ENCODE results near the gene SGMS1.
"Not testable (repeated sequence)": the region's sequence is repeated elsewhere in the genome, so short reads cannot be mapped to it uniquely, and the experiment has no call there.

Gene SGMS1

GRCh38 chr10:50390302-50390701 lies 233.5 kb downstream of the SGMS1 start:
- no peak for DNase-seq

DNA sequence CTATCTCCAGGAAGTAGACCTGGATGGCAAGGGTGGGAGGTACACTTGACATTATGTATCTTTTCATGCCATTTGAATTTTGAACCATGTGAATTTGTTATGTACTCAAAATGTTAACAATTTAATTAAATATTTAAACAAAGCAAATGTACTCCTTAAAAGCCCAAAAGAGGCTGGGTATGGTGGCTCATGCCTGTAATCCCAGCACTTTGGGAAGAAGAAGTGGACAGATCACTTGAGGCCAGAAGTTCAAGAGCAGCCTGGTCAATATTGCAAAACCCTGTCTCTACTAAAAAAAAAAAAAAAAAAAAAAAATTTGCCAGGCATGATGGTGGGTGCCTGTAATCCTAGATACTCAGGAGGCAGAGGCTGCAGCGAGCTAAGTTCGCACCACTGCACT lies 235.6 kb downstream of the SGMS1 start:
- no peak for DNase-seq

DNA sequence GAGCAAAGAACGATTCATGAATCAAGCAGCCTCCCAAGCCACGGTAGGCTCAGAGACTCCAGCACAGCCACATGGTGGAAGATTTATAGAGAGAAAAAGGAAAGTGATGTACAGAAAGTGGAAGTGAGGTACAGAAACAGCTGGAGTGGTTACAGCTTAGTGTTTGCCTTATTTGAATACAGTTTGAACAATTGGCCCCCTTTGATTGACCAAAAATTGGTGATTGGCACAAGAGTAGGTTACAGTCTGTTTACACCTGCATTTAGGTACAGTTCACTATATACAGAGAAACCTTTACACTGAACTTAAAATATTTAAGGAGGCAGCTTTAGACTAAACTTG lies 236.1 kb downstream of the SGMS1 start:
- no peak for DNase-seq

DNA sequence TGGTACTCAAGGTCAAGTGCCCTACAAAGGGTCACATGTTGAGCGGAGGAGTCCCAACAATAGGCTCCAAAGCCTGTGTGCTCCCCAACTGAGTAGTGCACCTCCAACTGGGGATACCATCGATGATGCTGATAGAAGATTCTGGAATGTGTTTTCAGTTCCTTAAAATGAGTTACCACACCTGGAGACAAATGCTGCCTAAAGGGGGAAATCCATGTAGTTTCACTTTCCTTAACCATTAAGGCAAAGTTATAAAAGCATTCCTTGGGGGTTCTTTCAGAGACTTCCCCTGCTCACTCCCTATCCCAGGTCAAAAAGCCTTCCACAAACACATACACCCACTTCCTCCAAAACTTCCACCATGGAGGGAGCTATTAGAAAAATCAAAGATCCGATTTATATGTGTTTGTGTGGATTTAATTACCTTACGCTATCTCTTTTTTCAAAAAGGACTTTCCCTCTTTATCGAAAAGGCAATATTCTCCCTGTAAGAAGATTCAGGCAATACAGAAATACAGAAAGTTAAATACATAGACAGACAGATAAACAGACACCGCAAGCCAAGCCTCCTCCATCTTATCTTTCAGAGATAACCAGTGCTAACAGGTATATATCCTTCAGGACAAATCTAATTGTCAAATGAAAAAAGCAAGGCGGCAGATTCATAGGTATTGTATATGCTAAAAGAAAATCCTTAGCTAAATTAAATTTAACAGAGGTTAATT lies 236.6 kb downstream of the SGMS1 start:
- DNase-seq: no peak

DNA sequence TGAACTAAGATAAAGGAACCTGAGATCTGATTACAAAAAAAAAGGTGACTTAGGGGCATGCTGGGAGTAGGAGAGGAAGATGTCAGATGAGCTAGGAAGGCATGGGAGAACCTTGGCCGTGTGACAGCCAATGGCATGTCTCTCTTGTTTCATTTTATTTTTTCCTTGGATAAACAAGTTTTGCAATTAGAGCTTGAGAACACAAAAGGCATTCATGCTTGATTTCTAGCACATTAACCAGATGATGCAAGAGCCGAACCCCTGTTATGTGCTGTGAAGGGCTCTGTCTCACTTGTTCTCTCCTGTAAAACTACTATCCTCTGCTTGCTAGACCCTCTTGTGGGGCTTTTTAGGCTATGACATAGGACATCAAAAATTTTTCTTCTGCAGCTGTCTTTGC lies 238.1 kb downstream of the SGMS1 start:
- DNase-seq: no peak

GRCh38 chr10:50384898-50385297 lies 238.9 kb downstream of the SGMS1 start:
- DNase-seq: no peak

- no peak for DNase-seq
Measured at GRCh38 chr10:50384238-50384637, 239.5 kb downstream of the SGMS1 start.

- no peak for DNase-seq
Measured at GRCh38 chr10:50382576-50383023, 241.2 kb downstream of the SGMS1 start.

- DNase-seq: no peak
Measured at GRCh38 chr10:50381642-50382041, 242.1 kb downstream of the SGMS1 start.

DNA sequence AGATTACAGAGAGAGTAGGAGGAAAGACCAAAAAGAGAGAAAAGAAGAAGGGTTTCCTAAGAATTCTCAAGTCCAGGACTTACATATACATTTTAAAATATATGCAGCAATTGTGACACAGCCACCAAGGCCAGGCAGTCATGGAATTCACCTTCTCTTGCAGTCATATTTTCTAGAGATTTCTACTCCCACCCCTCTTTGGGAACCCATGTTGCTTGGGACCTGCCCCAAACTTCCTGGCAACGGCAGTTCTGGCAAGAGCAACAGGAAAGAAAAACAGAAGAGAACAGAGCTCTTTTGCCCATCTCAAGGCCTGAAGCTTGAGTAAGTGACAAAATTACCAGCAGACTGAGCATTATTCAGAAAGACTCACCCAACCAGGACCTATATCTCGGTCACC lies 244.1 kb downstream of the SGMS1 start:
- no peak for DNase-seq

DNA sequence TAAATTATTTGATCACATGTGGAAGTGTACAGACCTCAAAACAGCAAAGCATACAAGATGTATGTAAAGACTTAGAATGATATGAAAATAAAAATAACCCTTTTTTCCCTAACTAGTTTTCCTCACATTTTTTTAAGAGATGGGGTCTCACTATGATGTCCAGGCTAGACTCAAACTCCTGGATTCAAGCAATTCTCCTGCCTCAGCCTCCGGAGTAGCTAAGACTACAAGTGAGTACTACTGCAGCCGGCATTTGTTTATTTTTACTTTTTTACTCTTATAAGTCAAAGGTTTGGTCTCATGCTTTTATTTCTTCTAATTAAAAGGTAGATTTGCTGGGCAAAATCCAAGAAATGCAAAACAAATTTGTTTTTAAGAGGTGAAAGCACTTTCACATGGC lies 248.0 kb downstream of the SGMS1 start:
- no peak for DNase-seq

GRCh38 chr10:50375051-50375452 lies 248.7 kb downstream of the SGMS1 start:
- no peak for DNase-seq

DNA sequence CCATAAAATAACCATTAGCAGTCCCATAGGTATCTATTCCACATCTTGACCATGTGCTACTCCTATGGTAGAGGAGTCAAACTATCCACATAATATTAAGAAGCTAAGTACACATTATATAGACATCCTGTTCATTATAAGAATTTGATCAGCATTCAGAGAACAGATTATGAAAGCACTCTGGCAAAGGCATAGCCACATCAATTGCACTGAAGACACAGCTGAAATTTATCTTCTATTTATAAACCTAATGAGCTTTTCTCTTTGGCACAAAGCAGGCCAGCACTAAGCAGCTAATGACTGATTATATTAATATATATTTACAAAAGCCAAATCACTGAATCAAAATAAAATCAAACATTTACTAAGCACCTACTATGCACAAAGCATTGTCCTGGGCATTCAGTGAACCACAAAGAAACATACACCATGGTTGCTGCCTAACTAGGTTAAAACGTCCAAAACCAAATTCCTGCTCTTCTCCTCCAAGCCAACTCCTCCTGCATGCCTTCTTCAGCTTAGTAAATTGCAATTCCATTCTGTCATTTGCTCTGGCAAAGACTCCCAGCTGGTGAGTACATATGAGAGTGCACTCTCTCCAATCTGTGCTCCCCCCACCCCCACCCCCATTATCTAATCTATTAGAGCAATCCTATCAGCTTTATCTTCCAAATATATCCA lies 249.8 kb downstream of the SGMS1 start:
- DNase-seq: no peak

DNA sequence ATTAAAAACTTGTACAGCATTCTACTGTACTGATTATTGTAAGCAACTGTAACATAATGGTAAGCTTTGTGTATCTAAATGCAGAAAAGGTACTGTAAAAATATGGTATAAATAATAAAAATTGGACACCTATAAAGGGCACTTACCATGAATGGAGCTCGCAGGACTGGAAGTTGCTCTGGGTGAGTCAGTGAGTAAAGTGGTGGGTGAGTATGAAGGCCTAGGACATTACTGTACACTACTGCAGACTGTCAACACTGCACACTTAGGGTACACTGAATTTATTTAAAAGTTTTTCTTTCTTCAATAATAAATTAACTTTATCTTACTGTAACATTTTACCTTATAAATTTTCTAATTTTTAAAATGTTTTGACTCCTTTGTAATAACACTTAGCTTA lies 253.8 kb downstream of the SGMS1 start:
- no peak for DNase-seq

DNA sequence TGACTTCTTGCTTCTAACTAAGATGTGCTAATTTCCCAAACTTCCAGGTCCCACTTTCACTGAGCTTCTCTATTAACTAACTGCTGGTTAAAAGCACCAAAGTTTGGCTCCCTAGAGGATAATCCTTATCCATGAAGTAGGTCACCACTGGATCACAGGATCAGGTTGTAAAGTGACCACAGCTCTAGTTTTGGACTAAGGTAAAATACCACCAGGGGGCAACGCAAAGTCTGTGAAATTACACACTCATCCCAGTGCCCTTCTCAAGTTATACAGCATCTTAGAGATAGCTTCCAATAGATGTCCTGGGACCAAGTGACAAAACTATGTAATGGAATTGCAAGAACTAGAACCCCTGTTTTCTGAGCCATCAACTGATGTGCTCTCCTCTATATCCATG lies 256.0 kb downstream of the SGMS1 start:
- DNase-seq: no peak

DNA sequence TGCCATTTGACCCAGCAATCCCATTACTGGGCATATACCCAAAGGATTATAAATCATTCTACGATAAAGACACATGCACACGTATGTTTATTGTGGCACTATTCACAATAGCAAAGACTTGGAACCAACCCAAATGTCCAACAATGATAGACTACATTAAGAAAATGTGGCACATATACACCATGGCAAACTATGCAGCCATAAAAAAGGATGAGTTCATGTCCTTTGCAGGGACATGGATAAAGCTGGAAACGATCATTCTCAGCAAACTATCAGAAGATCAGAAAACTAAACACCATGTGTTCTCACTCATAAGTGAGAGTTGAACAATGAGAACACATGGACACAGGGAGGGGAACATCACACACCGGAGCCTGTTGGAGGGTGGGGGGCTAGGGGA lies 257.3 kb downstream of the SGMS1 start:
- DNase-seq: not testable (repeated sequence)

DNA sequence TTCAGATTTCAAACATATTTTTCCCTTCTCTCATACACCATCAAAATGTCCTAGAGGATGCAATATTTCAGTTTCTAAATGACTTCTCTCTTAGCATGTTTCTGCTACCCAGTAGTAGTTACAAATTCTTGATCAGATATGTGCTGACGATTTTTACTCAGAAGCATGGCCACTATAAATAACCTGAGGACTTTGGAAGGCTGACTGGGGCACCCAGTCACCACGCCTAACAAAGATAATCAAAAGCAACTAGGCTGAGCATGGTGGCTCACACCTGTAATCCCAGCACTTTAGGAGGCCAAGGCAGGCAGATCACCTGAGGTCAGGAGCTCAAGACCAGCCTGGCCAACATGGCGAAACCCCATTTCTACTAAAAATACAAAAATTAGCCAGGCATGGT lies 259.0 kb downstream of the SGMS1 start:
- not testable (repeated sequence) for DNase-seq

- DNase-seq: no peak
Measured at GRCh38 chr10:50362547-50363125, 261.1 kb downstream of the SGMS1 start.

DNA sequence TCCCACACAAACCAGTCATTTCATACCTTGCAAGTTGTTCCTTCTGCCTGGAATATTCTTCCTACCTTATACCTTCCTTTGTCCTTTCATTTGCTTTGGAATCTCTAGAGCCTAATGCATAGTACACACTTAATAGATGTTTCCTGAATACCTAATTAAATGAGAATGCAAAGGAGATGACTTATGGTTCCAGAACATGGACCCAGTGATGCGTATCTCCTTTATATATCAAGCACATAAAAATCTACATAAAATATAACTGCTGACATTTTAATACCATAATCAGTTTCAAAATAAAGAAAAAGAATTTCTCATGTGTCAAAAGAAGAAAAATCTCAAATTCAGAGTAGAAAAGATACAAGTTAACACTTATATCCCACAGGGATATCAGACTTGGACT lies 261.8 kb downstream of the SGMS1 start:
- DNase-seq: no peak

GRCh38 chr10:50360077-50360850 lies 263.5 kb downstream of the SGMS1 start:
- no peak for DNase-seq

- DNase-seq: no peak
Measured at GRCh38 chr10:50358925-50359687, 264.6 kb downstream of the SGMS1 start.

DNA sequence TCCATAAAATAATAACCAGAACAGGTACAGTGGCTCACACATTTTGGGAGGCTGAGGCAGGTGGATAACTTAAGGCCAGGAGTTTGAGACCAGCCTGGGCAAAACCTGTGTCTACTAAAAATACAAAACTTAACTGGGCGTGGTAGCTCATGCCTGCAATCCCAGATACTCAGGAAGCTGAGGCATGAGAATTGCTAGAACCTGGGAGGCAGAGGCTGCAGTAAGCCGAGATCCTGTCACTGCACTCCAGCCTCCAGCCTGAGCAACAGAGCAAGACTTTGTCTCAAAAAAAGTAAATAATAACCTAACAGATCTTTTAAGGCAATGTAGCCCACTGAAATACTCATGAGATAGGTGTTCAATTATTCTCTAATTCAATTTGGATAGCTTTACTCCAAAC lies 265.3 kb downstream of the SGMS1 start:
- no peak for DNase-seq

GRCh38 chr10:50356481-50356832 lies 267.3 kb downstream of the SGMS1 start:
- not testable (repeated sequence) for DNase-seq

Measured in NCI-H1092 treated with DMSO at 0.1 percent for 48 hours (cell line).